Stimulated activated naive CD4-positive, alpha-beta T cell (primary cell): ENCODE results near the gene CYP8B1.

ENCODE experiments used
- DNase-seq, 6 experiments: peaks; one replicate each; lab custom pipeline; 2025; lab: John Stamatoyannopoulos, UW

The CYP8B1 gene

DNA sequence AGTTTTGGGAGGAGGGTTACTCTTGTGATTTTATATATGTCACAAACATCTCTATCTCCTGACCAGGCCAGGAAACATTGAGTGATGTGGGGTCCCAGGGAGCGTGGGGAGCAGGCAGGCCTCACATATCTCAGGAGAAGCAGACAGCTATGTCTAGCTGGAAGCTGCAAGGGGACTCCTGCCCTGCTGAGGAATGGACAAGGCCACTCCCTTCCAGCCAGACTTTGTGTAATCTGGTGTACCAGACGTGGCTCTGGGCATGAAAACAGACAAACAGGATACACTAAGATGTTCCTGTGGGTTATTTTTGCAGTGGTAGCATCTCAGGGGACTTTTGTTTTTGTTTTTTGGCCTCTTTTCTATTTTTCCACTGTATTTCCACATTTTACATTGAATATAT lies 23.2 kb downstream of the CYP8B1 start:
- DNase-seq: no peak

DNA sequence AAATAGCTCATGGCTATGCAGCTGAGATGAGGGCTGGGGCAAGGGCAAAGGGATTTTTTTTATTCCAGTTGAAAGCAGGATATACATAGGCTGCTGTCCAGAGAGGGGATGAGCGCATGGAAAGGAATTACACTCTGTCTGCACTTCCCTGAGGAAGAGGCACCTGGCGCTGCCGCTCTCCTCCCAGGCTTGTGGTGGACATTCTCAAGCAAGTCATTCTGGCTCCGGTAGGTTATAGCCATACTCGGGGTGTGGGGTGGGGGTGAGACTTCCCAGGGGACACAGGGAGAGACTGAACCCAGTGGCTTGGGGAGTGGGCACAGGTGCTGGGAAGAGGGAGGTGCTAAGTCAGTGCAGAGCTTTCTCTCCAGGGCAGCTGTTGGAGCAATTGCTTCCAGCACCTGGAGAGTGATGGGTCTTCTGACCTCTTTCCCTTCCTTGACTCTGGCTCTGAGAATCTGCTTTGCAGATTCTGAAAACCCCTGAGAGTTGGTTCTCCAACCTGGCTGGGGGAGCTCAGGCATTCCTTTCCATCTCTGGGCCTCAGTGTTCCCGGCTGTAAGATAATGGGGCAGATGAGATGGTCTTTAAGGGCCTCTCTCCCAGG lies 24.3 kb downstream of the CYP8B1 start:
- no peak for DNase-seq

DNA sequence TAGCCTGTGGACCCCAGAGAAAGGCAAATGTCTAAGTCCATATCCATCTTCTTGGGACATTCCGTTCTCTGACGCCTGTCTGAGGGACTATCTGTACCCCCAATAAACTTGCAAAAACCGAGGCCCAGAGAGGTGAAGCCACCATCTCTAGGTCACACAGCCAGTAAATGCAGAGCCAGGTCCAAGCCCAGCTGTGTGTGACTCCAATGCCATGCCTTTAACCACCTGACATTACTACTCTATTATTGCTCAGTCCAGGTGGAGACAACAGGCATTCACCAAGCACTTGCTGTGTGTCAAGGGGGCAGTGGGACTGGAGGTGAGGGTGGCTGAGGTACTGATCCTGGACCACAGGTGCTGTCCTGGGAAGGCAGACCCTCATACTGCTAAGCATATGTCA lies 25.4 kb downstream of the CYP8B1 start:
- no peak for DNase-seq

DNA sequence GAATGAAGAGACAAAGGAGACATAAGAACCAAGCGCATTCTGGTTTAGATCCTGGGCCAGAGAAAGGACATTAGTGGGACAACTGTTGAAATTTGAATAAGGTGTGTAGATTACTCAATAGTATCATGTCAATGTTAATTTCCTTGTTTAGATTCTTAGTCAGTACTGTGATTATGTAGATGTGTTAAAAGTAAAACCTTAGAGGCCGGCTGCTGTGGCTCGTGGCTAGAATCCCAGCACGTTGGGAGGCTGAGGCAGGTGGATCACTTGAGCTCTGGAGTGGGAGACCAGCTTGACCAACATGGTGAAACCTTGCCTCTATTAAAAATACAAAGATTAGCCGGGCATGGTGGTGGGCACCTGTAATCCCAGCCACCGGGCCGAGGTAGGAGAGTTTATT lies 26.7 kb downstream of the CYP8B1 start:
- no peak for DNase-seq

DNA sequence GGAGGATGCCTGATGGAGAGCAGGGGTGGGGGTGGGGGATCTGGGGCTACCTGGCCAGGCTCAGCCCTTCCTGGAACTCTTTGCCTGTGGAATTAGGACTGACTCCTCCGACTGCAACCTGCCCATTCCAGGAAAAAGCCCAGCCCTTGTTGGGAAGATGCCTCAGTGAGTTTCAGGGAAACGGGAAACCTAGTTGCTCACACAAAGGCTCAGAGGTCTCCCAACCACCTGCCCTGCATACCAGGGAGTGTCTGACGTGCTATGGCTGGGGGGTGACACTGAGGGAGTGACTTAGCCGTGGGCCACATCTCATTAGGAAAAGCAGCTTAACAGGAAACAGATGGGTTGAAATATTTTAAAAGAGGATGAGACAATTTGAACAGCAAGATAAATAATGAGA lies 27.9 kb downstream of the CYP8B1 start:
- DNase-seq: no peak

DNA sequence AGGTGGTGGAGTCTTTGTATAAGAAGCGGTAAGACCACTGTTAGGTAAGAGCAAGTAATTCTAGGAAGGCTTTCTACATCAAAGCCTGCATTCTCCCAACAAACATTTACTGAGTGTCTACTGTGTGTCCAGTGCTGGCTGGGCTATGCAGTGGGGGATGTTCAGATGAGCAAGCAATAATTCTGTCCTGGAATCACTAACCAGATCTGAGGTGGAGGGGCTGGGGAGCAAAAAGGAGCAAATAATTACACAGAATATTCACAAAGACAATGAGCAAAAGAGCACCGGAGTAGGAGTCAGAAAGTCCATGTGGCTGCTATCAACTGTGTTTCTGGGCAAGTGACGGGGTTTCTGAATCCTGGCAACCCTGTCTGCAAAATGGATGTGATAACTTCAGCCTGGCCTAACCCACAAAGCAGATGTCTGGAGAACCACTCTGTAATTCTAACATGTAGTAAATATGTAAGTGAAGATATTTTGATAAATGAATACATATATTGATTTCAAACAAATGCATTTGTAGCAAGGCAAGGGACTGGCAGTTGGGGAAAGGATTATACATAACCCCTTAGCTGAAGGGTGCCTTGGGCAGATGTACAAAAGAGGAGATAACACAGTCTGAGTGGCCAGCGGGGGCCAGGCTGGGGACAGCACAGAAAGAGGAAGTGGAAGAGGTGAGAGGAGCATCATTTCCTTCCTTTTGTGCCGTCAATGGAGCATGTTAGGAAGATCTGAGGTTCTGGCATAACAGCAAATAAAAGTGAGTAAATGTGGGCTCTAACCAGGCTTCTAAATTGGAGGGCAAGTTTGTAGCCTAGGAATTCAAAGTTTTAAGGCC lies 28.8 kb downstream of the CYP8B1 start:
- DNase-seq: no peak

DNA sequence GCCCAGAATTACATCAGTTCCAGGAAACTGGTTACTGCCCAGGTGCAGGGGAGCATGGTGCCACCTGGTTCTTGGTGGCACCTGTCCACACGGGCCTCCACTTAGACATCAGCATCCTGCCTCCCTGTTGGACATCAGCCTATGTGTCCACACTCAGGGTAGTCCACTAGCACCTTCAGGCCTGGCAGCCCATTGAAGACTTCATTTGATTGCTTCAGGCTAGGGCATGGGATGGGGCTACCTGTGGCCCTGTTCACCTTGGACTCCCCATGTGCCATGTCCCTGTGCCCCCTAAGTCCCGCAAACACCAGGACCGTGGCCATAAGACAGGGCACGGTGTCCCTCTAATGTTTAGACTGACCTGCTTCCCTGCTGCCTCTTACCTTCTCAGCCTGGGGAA lies 30.9 kb downstream of the CYP8B1 start:
- no peak for DNase-seq

DNA sequence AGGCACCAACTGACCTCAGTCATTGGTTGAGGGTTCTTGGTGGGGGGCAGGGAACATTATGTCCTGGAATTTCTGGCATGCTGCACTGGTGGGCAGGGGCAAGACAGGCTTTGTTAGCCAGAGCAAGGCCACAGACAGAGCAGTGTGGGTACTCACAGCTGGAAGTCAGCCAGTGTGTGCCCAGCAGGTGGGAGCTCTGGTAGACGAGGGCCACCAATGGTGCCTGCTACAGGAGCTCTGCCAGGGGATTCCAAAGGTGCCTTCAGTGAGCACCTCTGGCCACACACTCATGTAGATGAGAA lies 31.3 kb downstream of the CYP8B1 start:
- no peak for DNase-seq

DNA sequence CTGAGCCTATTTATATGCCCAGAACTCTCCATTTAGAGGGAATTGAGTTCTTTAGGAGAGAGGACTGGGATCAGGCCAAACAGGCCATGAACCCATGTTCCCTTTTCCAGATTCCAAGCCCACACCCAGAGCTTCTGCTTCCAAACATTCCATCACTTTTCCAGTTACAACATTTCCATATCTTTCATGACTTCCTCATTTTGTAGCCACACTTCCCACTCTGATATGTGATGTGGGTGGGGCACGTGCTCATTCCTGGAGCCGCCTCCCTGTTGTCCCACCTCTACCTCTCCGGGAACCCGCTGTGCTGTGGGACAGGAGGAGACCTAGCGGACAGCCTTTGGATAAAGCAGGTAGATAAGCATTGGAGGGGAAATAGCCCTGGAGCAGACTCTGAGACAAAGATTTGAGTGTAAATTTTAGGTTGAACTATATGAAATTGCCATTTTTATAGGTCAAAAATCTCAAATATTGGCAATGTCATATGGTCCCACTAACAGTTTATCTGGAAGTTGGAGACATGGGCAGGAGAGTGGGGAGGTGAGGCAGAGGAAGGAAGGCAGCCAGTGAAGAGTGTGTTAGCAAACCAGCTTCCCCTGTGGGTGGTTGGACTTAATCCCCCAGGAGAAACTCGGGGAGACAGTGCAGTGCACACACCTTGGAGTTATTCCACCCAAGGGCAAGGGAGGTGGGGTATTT lies 31.8 kb downstream of the CYP8B1 start:
- no peak for DNase-seq

DNA sequence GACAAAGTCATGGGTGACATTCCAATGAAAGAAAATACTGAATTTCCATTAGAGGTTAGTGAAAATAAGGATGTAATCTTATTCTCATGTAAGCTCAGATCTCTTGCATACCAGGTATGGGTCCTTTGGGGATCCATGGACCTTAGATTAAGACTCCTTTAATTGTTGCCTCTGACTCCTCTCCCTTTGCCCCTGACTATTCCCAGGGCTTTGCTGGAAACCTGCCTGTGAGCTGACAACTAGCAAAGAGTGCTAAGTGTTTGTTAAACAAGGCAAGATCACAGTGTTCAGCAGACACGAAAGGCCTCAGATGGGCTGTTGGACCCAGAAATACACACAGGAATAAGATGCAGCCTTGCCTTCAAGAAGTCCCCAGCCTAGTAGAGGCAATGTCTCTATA lies 34.3 kb downstream of the CYP8B1 start:
- DNase-seq: no peak

DNA sequence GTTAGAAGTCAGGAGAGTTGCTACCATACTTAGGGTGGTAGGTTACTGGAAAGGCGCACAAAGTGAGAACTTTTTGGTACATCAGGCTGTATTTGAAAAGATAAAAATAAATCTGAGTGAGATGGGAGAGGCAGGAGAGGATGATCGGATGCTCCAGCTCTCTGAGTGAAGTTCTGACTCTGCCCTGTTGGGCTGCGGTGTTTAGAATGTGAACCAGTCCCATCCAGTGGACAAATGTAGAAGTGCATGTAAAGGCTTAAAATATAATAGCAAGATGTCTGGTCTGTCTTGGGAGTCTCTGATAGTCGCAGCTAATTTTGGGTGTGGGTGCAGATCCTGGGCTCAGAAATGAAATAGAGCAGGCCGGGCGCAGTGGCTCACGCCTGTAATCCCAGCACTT lies 36.1 kb downstream of the CYP8B1 start:
- DNase-seq: peak in 5 of 6 experiments; percentile 14 to 59 (median 17)

DNA sequence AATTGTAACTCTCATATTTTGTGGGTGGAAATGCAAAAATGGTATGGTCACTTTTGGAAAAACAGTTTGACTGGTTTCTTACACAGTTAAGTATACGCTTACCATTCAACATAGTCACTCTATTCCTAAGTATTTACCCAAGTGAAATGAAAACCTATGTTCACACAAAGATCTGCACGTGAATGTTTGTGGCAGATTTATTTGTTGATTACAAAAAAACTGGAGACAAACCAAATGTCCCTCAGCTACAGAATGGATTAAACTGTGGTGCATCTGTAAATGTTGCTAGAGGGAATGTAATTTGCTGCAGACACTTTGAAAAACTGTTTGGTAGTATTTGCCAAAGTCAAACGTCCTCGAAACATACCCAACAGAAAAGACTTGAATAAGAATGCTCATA lies 37.1 kb downstream of the CYP8B1 start:
- no peak for DNase-seq

DNA sequence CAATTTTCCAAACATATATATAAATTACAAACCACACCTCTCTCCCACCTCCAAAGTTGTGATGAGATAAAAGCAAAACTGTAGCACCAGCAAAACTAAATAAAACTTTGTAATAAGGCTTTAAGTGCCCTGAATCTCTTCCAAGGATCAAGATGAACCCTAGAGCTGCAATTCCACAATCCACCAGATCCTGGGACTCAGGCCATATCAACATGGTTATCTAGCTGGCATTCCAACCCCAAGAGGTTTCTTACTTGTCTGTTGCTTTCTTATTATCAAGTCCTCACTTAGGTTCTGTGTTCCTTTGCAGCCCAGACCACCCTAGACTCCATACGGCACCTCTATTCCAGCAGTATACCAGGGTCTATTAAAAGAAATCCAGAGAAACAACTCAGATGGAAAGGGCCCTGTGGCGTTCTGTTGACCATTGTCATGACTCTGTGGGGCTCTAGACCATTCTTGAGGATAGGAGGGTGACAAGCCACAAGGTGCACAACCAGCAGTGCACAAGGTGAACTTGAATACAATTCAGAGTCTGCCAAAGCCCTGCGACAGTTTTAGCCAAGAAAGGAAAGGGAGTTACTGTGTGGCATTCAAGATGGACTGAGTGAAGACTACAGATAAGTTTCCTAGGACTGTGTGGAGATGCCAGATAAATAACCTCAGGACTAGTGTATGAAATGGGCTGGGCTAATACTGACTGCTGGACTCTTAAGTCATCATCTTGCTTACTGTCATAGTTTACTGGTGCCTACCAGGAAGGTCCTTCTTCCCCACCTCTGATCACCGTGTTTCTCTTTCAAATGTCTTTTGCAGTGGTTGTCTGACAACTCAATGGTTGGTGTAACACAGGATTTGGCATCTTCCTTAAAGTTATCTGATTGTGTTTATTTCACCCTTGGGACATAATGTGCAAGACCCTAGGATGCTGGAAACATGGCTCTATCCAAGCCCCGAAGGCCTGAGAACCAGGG lies 39.2 kb downstream of the CYP8B1 start:
- no peak for DNase-seq

DNA sequence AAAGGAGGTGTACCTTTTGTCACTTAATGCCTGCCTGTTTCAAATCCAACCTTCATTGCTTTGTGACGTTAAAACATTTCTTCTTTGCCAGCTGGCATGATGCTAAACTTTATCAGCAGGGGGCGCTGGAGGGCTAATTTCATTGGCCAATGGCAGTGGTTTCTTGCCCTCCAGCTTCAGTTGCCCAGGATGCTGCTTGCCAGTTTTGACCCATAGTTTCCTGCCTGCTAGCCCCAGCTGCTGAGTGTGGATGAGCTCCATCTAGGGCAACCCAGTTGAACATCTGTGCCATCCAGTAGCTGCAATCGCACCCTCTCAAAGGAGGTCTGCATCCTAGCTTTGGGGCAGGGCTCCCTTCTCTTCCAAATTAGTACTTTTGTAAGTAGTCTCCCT lies 44.4 kb downstream of the CYP8B1 start:
- DNase-seq: peak; percentile 33 to 70 (median 54)

DNA sequence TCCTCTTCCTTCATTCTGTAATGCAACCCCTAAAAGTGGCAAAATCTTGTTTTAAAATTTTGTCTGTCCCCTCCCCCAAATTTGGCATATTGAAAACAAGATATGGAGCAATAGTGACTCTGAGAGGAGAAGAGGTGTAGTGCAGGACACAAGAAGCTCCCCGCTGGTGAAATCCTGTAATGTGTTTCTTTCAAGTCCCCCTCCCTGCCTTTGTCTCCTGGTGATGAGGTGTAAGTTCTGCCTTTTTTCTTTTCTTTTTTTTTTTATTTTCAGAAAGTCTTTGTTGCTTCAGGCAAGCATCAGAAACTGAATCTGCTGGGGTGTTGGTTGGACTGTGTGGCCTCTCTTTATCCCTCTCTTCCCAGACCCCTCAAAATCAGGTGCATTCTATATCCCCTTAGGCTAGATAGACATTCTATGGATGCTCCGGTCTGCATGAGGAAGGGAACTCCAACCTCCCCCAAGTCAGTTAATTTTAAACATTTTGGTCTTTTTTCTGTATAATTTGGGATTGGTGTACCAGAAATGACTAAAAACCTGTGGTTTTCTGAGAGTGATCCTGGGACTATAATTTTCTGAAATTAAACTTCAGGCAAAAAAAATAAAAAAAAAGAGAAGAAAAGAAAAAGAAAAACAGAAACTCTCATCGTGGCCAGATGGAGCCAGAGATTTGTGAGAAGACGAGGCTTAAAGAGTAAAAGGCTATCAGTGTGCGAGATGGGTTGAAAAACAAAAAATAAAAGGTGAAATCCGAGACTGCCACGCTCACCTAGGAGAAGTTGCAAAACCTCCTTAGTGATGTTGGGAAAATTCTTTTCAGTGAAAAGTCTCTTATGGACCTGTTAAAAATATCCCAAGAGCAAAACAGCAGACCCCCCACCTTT lies 45.0 kb downstream of the CYP8B1 start:
- peak in 1 of 6 experiments; percentile 6 for DNase-seq

DNA sequence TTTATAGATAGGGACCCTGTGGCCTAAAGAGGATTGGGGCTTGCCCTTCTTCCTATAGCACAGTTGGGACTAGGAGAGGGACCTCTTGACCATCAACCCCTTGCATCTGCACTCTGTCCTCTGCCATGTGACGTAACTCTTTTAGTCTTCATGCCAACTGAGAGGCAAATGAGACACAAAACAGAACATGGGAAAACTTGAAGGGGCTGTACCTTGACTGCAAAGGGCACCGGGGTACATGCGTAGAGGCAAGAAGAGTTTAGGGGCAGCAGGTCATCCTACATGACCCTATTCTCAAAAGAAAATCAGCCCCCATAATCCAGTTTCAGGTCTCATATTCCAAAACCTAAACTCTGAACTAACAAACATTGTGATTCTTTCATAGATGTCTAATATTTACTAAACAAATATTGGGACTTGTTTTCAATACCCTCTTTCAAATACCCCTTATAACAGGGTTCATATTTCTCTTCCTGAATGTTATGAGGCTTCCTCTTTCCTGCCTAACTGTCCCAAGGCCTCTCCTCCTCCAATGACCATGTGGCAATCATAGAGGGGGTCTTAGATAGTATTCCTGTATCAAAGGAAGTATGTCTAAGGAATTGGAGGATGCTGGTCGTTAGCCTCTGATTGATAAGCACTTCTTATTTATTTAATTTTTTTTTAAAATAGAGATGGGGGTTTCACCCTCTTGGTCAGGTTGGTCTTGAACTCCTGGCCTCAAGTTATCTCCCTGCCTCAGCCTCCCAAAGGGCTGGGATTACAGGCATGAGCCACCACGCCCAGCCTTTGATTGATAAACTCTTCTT lies 45.8 kb downstream of the CYP8B1 start:
- DNase-seq: no peak

DNA sequence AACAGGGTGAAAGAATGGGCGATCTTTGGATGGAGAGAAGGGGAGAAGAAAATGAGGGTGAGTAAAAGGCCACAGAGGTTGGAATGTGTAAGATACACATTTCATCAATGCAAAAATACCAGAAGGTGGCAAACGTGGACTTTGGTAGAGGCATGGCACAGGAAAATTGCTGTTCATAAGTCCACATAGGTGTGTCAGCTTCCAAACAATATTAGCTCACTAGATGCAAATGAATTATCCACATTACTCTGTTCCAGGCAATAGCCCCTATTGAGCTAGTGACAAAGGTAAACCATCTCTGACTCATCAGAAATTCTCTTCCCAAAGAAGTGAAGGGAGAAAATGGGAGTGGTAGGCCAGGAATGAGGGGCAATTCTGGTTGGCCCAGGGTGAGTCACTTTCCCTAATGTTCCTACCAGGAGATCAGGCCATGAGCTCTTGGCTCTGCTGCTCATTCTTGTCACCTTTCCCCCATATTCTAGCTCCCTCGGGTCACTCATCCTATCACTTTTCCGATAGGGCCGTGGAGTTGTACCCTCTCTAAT lies 46.5 kb downstream of the CYP8B1 start:
- no peak for DNase-seq

DNA sequence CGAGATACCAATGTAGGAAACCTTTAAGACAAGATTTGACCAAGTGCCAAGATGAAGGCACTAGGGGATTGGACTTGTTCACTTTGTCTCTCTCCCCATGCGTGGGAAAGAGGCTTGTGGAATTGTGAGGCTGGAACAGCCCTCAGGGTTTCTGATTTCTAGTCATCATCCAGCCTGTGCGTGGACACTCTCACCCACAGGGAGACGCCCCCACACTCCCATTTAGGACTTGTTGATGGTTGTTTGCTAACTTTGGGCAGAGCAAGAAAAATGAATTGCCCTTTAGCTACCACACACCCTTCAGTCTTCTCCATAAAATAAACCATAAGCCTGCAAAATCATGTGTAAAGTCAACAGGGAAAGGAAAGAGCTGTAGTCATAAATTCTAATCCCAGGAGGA lies 48.0 kb downstream of the CYP8B1 start:
- no peak for DNase-seq

DNA sequence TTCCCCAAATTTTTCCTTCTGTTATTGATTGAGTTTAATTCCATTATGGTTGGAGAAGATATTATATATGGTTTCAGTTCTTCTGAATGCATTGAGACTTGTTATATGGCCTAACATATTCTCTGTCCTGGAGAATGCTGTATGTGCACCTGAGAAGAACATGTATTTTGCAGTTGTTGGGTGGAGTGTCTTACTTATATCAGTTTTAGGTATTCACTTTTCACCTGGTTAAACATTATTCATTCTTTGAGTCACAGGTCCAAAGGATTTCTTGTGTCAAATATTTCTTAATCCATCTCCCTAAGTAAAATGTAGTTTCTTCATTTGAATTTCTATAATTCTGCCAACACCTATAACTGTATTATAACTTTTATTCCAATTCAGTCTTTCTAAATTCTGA lies 48.7 kb downstream of the CYP8B1 start:
- no peak for DNase-seq

DNA sequence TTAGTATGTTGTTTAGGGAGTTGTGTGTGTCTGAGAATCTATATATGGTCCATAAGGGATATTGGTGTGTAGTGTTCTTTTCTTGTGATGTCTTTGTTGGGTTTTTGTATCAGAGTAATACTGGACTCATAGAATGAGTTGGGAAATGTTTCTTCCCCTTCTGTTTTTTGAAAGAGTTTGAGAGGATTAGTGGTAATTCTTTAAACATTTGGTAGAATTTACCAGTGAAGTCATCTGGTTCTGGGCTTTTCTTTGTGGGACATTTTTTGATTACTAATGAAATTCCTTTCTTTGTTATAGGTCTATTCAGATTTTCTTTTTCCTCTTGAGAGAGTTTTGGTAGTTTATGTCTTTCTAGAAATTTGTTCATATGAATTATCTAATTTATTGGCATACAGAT lies 49.5 kb downstream of the CYP8B1 start:
- DNase-seq: no peak
